Epithelial cell of esophagus (primary cell): Measurements from ENCODE around the gene KIF16B.
"Not testable (repeated sequence)": the region's sequence is repeated elsewhere in the genome, so short reads cannot be mapped to it uniquely, and the experiment has no call there.

Experiments
- DNase-seq: peaks from one replicate; pipeline ENCODE4 v3.0.0; 2010; ENCODE audit warnings: low read depth
- H3K4me3 ChIP-seq: 2 replicates; pipeline ENCODE4 v1.5.1; 2011; ENCODE audit warnings: mild to moderate bottlenecking, low read length, control low read depth
- CTCF ChIP-seq: IDR thresholded peaks from 2 replicates; pipeline ENCODE4 v1.5.1; 2011; ENCODE audit warnings: low read depth, mild to moderate bottlenecking, low read length, control low read depth, inconsistent platforms; ENCODE audit not compliant: insufficient read depth; ENCODE audit errors: missing control alignments

The KIF16B gene

GRCh38 chr20:16569246-16570153, 3.7 kb downstream of the KIF16B start:
- DNase-seq = no peak
- no peak for TF ChIP-seq CTCF
- H3K4me3 ChIP-seq = no peak overlapping the region

- no peak for DNase-seq
- H3K4me3 ChIP-seq = no peak overlapping the region
- no peak for TF ChIP-seq CTCF
Measured at GRCh38 chr20:16566080-16566479, 7.2 kb downstream of the KIF16B start.

- DNase-seq, H3K4me3 ChIP-seq: not testable (repeated sequence)
Measured at GRCh38 chr20:16564079-16564478, 9.2 kb downstream of the KIF16B start.

- DNase-seq = no peak
- no peak overlapping the region for H3K4me3 ChIP-seq
- no peak for TF ChIP-seq CTCF
Measured at GRCh38 chr20:16563066-16563806, 10.0 kb downstream of the KIF16B start.

- no peak for TF ChIP-seq CTCF
- no peak overlapping the region for H3K4me3 ChIP-seq
- peak; percentile 19 for DNase-seq
Measured at GRCh38 chr20:16562259-16562658, 11.0 kb downstream of the KIF16B start.

- no peak for TF ChIP-seq CTCF
- no peak for DNase-seq
- H3K4me3 ChIP-seq = no peak overlapping the region
Measured at GRCh38 chr20:16560661-16561060, 12.6 kb downstream of the KIF16B start.

GRCh38 chr20:16560216-16560615, 13.0 kb downstream of the KIF16B start:
- no peak for TF ChIP-seq CTCF
- H3K4me3 ChIP-seq = no peak overlapping the region
- no peak for DNase-seq
